ENCODE data around the gene CRYL1. TPM values are rescaled to one million over a fixed set of nuclear protein-coding genes. Genes with fewer than 3 reads are reported as not detected.

Gene CRYL1
- total and polyA plus RNA-seq, 2 experiments from 2014 or later, result 65.5 to 66.2 TPM

DNA sequence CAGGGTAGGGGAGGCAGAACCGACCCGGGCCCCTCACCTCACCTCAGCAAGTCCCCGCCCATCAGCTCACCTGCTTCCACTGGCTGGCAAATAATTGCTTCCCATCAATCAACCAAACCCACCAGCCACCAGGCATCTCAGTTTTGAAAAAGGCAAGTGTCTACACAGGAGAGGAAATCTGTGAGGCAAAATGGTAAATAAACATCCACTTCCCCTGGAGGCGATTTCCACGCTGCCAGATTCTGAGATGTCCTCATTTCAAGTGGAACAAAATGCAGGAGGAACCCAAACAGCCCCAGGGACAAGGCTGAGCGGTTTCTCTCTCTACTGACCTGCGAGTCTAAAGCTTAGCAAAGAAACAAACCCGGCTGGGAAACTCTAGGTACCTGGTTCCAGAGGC lies 117.5 kb downstream of the CRYL1 start:
- no peak for DNase-seq (ENCODE audit: low spot score)
- H3K27me3 ChIP-seq, result no peaks in the 10 kb centered on the region
- TF ChIP-seq, protein P1, sequence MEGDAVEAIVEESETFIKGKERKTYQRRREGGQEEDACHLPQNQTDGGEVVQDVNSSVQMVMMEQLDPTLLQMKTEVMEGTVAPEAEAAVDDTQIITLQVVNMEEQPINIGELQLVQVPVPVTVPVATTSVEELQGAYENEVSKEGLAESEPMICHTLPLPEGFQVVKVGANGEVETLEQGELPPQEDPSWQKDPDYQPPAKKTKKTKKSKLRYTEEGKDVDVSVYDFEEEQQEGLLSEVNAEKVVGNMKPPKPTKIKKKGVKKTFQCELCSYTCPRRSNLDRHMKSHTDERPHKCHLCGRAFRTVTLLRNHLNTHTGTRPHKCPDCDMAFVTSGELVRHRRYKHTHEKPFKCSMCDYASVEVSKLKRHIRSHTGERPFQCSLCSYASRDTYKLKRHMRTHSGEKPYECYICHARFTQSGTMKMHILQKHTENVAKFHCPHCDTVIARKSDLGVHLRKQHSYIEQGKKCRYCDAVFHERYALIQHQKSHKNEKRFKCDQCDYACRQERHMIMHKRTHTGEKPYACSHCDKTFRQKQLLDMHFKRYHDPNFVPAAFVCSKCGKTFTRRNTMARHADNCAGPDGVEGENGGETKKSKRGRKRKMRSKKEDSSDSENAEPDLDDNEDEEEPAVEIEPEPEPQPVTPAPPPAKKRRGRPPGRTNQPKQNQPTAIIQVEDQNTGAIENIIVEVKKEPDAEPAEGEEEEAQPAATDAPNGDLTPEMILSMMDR (IDR thresholded peaks at IDR 0.05; ENCODE audit: poor library complexity), result no peak
- TF ChIP-seq EZH2 (IDR thresholded peaks at IDR 0.05; ENCODE audit: borderline replicate concordance) (no peak), EZH2phosphoT487 (IDR thresholded peaks at IDR 0.05; ENCODE audit: low read depth, severe bottlenecking, unreplicated experiment) (no peak)
- no peak overlapping the region for H3K4me2 ChIP-seq
- no peak overlapping the region for H3K4me3 ChIP-seq
- H3K27ac ChIP-seq, result no peak overlapping the region
- no peak overlapping the region for H2AFZ ChIP-seq
- H3K9me3 ChIP-seq (ENCODE audit: low read depth), result no peaks in the 10 kb centered on the region
- H3K79me2 ChIP-seq, result no peaks in the 10 kb centered on the region
- H4K20me1 ChIP-seq (ENCODE audit: insufficient read depth, poor library complexity, severe bottlenecking), result no peaks in the 10 kb centered on the region
- no peaks in the 10 kb centered on the region for H3K9me2 ChIP-seq (replicated peaks; ENCODE audit: insufficient read depth)
- WGBS (ENCODE audit: low lambda C conversion rate, missing lambda C conversion rate), result 62% methylated on average over 8 of the region's 8 CpGs
- H3K4me1 ChIP-seq (ENCODE audit: insufficient read depth), result no peaks in the 10 kb centered on the region
- no peaks in the 10 kb centered on the region for H3K36me3 ChIP-seq (replicated peaks; ENCODE audit: insufficient read depth, low read depth)

DNA sequence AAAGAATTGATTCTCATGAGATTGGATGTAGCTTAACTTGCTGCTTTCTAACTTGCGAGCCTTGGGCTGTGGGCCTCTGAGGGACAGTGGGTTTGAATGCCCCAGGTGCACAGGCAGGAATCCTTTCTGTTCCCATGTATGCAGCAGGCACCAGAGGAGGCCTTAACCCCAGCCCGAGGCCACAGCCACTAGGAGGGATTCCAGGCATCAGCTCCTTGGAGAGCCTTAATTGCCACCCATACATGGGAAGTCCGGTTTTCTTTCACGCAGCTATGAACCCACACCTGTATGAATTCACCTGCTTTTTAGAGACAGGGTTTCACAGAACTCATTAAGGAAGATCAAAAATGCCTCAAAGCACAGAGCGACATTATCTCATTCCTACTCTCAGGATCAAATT lies 117.9 kb downstream of the CRYL1 start:
- Histone ChIP-seq H3K27ac (no peak overlapping the region), H3K27me3 (no peaks in the 10 kb centered on the region), H4K20me1 (ENCODE audit: insufficient read depth, poor library complexity, severe bottlenecking) (no peaks in the 10 kb centered on the region), H2AFZ (no peak overlapping the region), H3K9me3 (ENCODE audit: low read depth) (no peaks in the 10 kb centered on the region), H3K9me2 (replicated peaks; ENCODE audit: insufficient read depth) (no peaks in the 10 kb centered on the region), H3K4me2 (no peak overlapping the region), H3K36me3 (replicated peaks; ENCODE audit: insufficient read depth, low read depth) (no peaks in the 10 kb centered on the region), H3K4me3 (no peak overlapping the region), H3K4me1 (ENCODE audit: insufficient read depth) (no peaks in the 10 kb centered on the region), H3K79me2 (no peaks in the 10 kb centered on the region)
- WGBS (ENCODE audit: low lambda C conversion rate, missing lambda C conversion rate), result 86% methylated on average over 5 of the region's 5 CpGs
- TF ChIP-seq EZH2phosphoT487 (IDR thresholded peaks at IDR 0.05; ENCODE audit: low read depth, severe bottlenecking, unreplicated experiment) (no peak), EZH2 (IDR thresholded peaks at IDR 0.05; ENCODE audit: borderline replicate concordance) (no peak)
- TF ChIP-seq, protein P1 (IDR thresholded peaks at IDR 0.05; ENCODE audit: poor library complexity), result no peak
- DNase-seq (ENCODE audit: low spot score), result no peak

DNA sequence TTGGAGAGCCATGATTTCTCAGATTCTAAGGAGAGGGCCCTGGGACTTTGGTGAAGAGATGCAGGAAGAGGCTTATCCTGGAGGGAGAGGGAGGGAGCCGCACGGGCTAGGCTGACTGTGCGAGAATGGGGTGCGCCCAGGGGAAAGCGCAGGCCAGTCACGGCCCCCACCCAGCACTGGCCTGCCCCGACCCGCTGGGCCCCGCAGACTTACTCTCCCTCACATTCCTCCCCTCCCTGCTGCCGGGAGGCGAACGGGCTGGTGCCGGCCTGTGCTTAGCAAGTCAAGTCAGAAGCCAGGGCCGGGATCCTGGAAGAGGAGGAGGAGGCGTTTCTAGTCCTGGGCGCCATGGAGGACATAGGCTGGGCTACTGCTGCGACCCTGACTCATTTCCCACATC lies 120.0 kb downstream of the CRYL1 start:
- H3K79me2 ChIP-seq, result no peaks in the 10 kb centered on the region
- H3K27me3 ChIP-seq, result no peaks in the 10 kb centered on the region
- no peak overlapping the region for H2AFZ ChIP-seq
- H3K36me3 ChIP-seq (replicated peaks; ENCODE audit: insufficient read depth, low read depth), result no peaks in the 10 kb centered on the region
- TF ChIP-seq EZH2phosphoT487 (IDR thresholded peaks at IDR 0.05; ENCODE audit: low read depth, severe bottlenecking, unreplicated experiment) (no peak), EZH2 (IDR thresholded peaks at IDR 0.05; ENCODE audit: borderline replicate concordance) (no peak)
- TF ChIP-seq, protein P1 (IDR thresholded peaks at IDR 0.05; ENCODE audit: poor library complexity), result no peak
- H3K4me1 ChIP-seq (ENCODE audit: insufficient read depth), result no peaks in the 10 kb centered on the region
- H3K9me3 ChIP-seq (ENCODE audit: low read depth), result no peaks in the 10 kb centered on the region
- no peak overlapping the region for H3K27ac ChIP-seq
- H4K20me1 ChIP-seq (ENCODE audit: insufficient read depth, poor library complexity, severe bottlenecking), result no peaks in the 10 kb centered on the region
- no peak overlapping the region for H3K4me3 ChIP-seq
- H3K9me2 ChIP-seq (replicated peaks; ENCODE audit: insufficient read depth), result no peaks in the 10 kb centered on the region
- WGBS (ENCODE audit: low lambda C conversion rate, missing lambda C conversion rate), result 36% methylated on average over 11 of the region's 17 CpGs
- DNase-seq (ENCODE audit: low spot score), result no peak
- H3K4me2 ChIP-seq, result no peak overlapping the region
